Measurements from ENCODE around the gene SGCD.

The SGCD gene

GRCh38 chr5:156513123-156513815 is 186.3 kb downstream of the SGCD start:
- no peak for DNase-seq (ENCODE audit: low read depth in 2 of 2)

GRCh38 chr5:156515121-156515520 is 188.2 kb downstream of the SGCD start:
- no peak for DNase-seq (ENCODE audit: low read depth in 2 of 2)

- DNase-seq (ENCODE audit: low read depth in 2 of 2): no peak
Observed at GRCh38 chr5:156515803-156516360, 188.9 kb downstream of the SGCD start.

GRCh38 chr5:156522651-156523529 is 195.9 kb downstream of the SGCD start:
- no peak for DNase-seq (ENCODE audit: low read depth in 2 of 2)

GRCh38 chr5:156523607-156524006 is 196.6 kb downstream of the SGCD start:
- no peak for DNase-seq (ENCODE audit: low read depth in 2 of 2)

GRCh38 chr5:156526081-156526925 is 199.3 kb downstream of the SGCD start:
- DNase-seq (ENCODE audit: low read depth in 2 of 2): no peak

GRCh38 chr5:156527611-156528010 is 200.6 kb downstream of the SGCD start:
- DNase-seq (ENCODE audit: low read depth in 2 of 2): no peak

- DNase-seq (ENCODE audit: low read depth in 2 of 2): no peak
Observed at GRCh38 chr5:156528673-156529072, 201.7 kb downstream of the SGCD start.

GRCh38 chr5:156529892-156530291 is 202.9 kb downstream of the SGCD start:
- no peak for DNase-seq (ENCODE audit: low read depth in 2 of 2)

GRCh38 chr5:156531199-156531598 is 204.2 kb downstream of the SGCD start:
- DNase-seq (ENCODE audit: low read depth in 2 of 2): no peak

- no peak for DNase-seq (ENCODE audit: low read depth in 2 of 2)
Observed at GRCh38 chr5:156532921-156533320, 206.0 kb downstream of the SGCD start.

GRCh38 chr5:156534085-156534484 is 207.1 kb downstream of the SGCD start:
- no peak for DNase-seq (ENCODE audit: low read depth in 2 of 2)

GRCh38 chr5:156534906-156535485 is 208.0 kb downstream of the SGCD start:
- no peak for DNase-seq (ENCODE audit: low read depth in 2 of 2)

- DNase-seq (ENCODE audit: low read depth in 2 of 2): no peak
Observed at GRCh38 chr5:156540491-156540890, 213.5 kb downstream of the SGCD start.

GRCh38 chr5:156541582-156541981 is 214.6 kb downstream of the SGCD start:
- DNase-seq (ENCODE audit: low read depth in 2 of 2): no peak

- DNase-seq (ENCODE audit: low read depth in 2 of 2): no peak
Observed at GRCh38 chr5:156543348-156544145, 216.6 kb downstream of the SGCD start.

GRCh38 chr5:156552855-156553358 is 225.9 kb downstream of the SGCD start:
- no peak for DNase-seq (ENCODE audit: low read depth in 2 of 2)

GRCh38 chr5:156556666-156557406 is 229.9 kb downstream of the SGCD start:
- no peak for DNase-seq (ENCODE audit: low read depth in 2 of 2)

GRCh38 chr5:156560002-156560401 is 233.0 kb downstream of the SGCD start:
- DNase-seq (ENCODE audit: low read depth in 2 of 2): no peak

GRCh38 chr5:156561651-156562050 is 234.7 kb downstream of the SGCD start:
- no peak for DNase-seq (ENCODE audit: low read depth in 2 of 2)
